ENCODE measurements around the gene MAEA.

MAEA gene

DNA sequence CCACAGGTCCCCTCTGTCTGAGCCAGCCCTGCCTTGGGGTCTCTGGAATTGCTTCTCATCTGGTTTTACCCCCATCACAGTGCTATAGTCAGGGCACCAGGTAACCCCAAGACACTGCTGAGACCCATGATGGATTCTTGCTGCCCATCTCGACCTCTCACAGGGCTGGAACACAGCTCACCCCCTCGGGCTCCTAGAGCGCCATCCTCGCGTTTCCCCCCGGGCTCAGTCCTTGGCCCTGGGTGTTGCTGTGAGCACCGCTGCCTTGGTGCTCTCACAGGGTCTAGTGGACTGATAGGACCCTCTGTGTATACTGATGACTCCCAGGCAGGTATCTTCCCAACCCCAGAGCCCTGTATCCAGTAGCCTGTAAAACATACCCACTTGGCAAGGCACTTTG, 8.8 kb downstream of the MAEA start:
- Histone ChIP-seq H3K36me3 (ENCODE audit: control insufficient read depth, insufficient read depth, low read length) (peaks cover 27% of the 10 kb centered on the region), H3K4me1 (ENCODE audit: control insufficient read depth, insufficient read depth, low read length) (peaks cover 2% of the 10 kb centered on the region), H3K27me3 (ENCODE audit: control insufficient read depth, insufficient read depth, low read length) (no peaks in the 10 kb centered on the region), H3K9ac (ENCODE audit: low read depth, low read length) (no peak overlapping the region), H3K4me3 (ENCODE audit: low read depth, low read length) (no peak overlapping the region), H3K9me3 (ENCODE audit: control insufficient read depth, insufficient read depth, low read length) (no peaks in the 10 kb centered on the region)

DNA sequence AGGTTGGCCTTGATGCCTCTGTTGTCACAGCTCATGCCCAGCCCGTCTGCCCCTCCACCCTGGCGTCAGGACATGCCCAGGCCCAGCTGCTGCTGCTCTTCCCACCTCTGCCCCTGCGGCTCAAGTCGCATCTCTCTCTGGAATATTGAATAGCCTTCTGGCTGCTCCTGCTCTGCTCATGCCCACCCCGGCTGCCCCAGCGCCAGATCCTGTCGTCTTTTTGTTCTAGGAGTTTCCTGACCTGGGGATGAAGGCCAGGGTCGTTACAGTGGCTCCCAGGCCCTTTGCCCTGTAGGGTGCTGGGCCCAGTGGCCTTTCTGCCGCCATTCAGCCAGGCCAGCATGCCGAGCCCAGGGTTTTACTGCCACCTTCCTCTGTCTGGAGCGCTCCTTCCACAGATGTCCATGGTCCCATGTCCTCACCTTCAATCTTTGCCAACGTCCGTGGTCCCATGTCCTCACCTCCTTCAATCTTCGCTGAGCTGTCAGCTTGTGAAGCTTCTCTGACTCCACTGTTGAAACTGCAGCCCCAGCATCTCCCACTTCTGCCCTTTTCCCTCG, 9.7 kb downstream of the MAEA start:
- H3K9ac ChIP-seq (ENCODE audit: low read depth, low read length), result peak overlapping the region; percentile 54
- no peaks in the 10 kb centered on the region for H3K9me3 ChIP-seq (ENCODE audit: control insufficient read depth, insufficient read depth, low read length)
- H3K4me1 ChIP-seq (ENCODE audit: control insufficient read depth, insufficient read depth, low read length), result peaks cover 2% of the 10 kb centered on the region
- H3K36me3 ChIP-seq (ENCODE audit: control insufficient read depth, insufficient read depth, low read length), result peaks cover 27% of the 10 kb centered on the region
- H3K4me3 ChIP-seq (ENCODE audit: low read depth, low read length), result no peak overlapping the region
- H3K27me3 ChIP-seq (ENCODE audit: control insufficient read depth, insufficient read depth, low read length), result no peaks in the 10 kb centered on the region

DNA sequence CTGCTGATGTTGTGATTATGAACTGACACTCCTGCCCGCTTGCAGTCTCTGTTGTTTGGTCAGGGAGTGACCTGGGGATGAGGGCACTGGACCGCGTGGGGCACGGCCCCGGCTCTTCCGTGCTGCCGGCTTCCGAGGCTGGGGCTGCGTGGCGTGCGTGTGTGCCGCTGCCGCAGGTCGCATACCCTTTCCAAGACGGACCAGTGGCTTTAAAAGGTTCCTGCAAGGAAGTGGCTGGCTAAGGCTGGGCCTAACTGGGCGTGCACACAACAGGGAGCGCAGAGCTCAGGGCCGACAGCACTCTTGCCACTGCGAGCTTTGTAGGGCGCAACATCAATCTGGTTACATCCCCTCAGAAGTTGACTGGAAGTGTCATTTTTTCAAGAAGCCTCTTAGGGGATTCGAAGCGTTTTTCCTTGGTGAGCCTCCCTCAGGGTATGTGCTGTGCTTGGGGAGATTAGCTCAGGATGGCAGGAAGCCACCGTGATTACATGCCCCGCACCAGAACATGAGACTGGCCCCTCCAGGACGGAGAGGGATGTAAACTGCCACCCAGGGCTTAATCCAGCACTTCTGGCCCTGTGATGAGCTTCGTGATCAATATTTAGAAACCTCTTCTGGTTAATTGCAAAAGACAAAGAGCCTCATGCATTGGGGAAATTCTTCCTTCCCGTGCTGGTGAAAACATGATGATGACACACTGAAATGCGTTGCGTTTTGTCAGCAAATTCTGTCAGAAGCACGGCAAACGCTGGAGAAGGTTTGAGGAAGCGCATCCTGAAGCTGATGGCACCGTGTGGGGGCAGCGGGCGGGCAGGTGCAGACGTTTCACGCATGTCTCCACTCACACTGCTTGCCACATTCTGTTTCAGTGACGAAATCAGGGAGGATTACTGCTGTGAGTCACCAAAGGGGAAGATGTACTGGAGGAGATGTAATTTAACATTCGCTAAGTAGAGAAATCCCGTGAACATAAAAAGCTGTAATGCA, 11.1 kb downstream of the MAEA start:
- Histone ChIP-seq H3K9ac (ENCODE audit: low read depth, low read length) (no peak overlapping the region), H3K4me3 (ENCODE audit: low read depth, low read length) (no peak overlapping the region), H3K36me3 (ENCODE audit: control insufficient read depth, insufficient read depth, low read length) (peaks cover 27% of the 10 kb centered on the region), H3K4me1 (ENCODE audit: control insufficient read depth, insufficient read depth, low read length) (no peaks in the 10 kb centered on the region), H3K27me3 (ENCODE audit: control insufficient read depth, insufficient read depth, low read length) (no peaks in the 10 kb centered on the region), H3K9me3 (ENCODE audit: control insufficient read depth, insufficient read depth, low read length) (no peaks in the 10 kb centered on the region)

DNA sequence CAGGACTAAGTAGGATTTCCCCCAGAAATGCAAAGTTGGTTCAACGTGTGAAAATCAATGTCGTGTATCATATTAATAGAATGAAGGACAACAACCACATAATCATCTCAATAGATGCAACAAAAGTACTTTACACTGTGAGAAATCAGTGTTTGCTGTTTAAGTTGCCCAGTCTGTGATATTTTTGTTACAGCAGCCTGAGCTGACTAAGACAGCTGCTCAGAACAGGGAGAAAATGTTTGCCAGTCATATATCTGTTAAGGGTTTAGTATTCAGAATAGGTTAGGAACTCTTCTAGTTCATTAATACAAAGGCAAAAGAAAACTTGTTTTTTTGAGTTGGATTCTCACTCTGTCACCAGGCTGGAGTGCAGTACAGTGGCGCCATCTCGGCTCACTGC, 12.5 kb downstream of the MAEA start:
- no peak overlapping the region for H3K4me3 ChIP-seq (ENCODE audit: low read depth, low read length)
- peaks cover 23% of the 10 kb centered on the region for H3K36me3 ChIP-seq (ENCODE audit: control insufficient read depth, insufficient read depth, low read length)
- no peaks in the 10 kb centered on the region for H3K4me1 ChIP-seq (ENCODE audit: control insufficient read depth, insufficient read depth, low read length)
- H3K27me3 ChIP-seq (ENCODE audit: control insufficient read depth, insufficient read depth, low read length), result no peaks in the 10 kb centered on the region
- no peaks in the 10 kb centered on the region for H3K9me3 ChIP-seq (ENCODE audit: control insufficient read depth, insufficient read depth, low read length)
- H3K9ac ChIP-seq (ENCODE audit: low read depth, low read length), result no peak overlapping the region

DNA sequence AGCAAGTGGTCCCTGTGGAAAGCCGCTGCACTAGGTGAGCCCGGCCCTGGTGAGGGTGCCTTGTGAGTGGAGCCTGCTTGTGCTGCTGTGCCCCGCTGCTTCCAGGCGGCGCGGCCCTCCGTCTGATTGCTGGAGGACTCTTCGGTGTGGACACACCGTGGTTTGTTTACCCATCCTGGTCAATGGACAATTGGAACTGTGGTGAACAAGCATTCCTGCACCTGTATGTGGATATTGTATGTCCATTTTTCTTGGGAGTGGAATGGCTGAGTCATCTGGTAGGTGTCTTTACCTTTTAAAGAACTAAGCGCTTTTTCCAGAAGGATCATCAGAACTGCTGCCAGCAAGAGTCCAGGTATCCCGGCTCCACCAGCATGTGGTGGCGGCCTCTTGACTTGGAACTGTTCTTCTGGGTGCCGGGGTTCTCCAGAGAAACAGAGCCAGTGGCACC, 15.6 kb downstream of the MAEA start:
- Histone ChIP-seq H3K36me3 (ENCODE audit: control insufficient read depth, insufficient read depth, low read length) (peaks cover 10% of the 10 kb centered on the region), H3K4me1 (ENCODE audit: control insufficient read depth, insufficient read depth, low read length) (peaks cover 4% of the 10 kb centered on the region), H3K4me3 (ENCODE audit: low read depth, low read length) (no peak overlapping the region), H3K9ac (ENCODE audit: low read depth, low read length) (peak overlapping the region; percentile 12), H3K27me3 (ENCODE audit: control insufficient read depth, insufficient read depth, low read length) (no peaks in the 10 kb centered on the region), H3K9me3 (ENCODE audit: control insufficient read depth, insufficient read depth, low read length) (no peaks in the 10 kb centered on the region)

DNA sequence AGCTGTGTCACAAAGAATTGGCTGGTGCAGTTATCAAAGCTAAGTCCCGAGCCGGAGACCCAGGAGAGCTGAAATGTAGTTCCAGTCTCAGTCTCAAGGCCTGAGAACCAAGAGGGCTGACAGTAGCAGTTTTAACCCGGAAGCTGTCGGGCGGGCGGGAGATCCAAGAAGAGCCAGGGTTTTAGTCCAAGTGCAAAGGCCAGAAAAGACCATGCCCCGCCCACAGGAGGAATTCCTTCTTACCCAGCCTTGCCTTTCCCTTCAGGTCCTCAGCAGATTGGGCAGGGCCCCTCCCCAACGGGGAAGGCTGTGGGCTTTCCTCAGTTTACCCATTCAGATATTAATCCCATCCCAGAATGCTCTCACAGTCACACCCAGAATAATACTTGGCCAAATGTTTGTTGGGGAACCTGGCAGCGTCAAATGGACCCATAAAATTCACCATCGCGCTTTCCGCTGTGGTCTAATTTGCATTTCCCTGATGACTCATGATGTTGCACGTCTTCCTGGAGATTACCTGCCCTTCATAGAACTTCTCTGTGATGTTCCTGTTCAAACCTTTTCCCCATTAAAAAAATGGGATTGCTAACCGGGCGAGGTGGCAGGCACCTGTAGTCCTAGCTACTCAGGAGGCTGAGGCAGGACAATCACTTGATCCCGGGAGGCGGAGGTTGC, 16.2 kb downstream of the MAEA start:
- H3K9me3 ChIP-seq (ENCODE audit: control insufficient read depth, insufficient read depth, low read length), result no peaks in the 10 kb centered on the region

DNA sequence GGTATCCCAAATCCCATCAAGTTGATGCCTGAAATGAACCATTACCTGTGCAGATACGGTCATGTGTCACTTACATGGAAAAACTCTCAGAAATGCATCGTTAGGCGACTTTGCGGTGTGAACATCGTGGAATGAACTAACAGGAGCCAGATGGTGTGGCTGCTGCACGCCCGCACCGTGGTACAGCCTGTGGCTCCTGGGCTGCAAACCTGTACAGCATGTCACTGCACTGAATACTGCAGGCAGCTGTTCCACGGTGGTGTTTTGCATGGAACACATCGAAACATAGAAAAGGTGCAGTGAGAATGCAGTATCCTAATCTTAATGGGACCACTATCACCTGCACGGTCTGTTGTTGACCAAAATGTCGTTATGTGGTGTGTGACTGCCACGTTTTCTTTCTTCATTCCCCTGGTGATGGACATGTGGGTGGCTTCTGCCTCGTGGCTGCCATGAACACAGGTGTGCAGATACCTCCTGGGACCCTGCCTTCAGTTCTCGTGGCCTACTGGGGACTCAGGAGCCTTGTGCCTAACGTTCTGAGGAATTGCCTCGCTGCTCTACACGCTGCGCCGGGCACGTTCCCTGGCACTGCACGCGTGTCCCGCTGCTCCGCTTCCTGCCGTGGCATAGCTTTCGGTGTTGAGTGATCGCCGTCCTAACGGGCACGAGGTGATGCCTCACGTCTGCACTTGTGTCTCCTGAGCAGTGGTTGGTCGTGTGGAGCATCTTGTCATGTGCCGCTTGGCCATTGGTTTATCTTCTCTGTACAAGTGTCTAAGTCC, 18.5 kb downstream of the MAEA start:
- Histone ChIP-seq H3K4me1 (ENCODE audit: control insufficient read depth, insufficient read depth, low read length) (peaks cover 4% of the 10 kb centered on the region), H3K4me3 (ENCODE audit: low read depth, low read length) (no peak overlapping the region), H3K36me3 (ENCODE audit: control insufficient read depth, insufficient read depth, low read length) (peaks cover 12% of the 10 kb centered on the region), H3K9ac (ENCODE audit: low read depth, low read length) (no peak overlapping the region), H3K9me3 (ENCODE audit: control insufficient read depth, insufficient read depth, low read length) (no peaks in the 10 kb centered on the region), H3K27me3 (ENCODE audit: control insufficient read depth, insufficient read depth, low read length) (no peaks in the 10 kb centered on the region)

More for the DNA sequence above, 16.2 kb downstream of the MAEA start:
- Histone ChIP-seq H3K36me3 (ENCODE audit: control insufficient read depth, insufficient read depth, low read length) (peaks cover 5% of the 10 kb centered on the region), H3K4me3 (ENCODE audit: low read depth, low read length) (no peak overlapping the region), H3K9ac (ENCODE audit: low read depth, low read length) (no peak overlapping the region), H3K27me3 (ENCODE audit: control insufficient read depth, insufficient read depth, low read length) (no peaks in the 10 kb centered on the region), H3K4me1 (ENCODE audit: control insufficient read depth, insufficient read depth, low read length) (peaks cover 4% of the 10 kb centered on the region)

DNA sequence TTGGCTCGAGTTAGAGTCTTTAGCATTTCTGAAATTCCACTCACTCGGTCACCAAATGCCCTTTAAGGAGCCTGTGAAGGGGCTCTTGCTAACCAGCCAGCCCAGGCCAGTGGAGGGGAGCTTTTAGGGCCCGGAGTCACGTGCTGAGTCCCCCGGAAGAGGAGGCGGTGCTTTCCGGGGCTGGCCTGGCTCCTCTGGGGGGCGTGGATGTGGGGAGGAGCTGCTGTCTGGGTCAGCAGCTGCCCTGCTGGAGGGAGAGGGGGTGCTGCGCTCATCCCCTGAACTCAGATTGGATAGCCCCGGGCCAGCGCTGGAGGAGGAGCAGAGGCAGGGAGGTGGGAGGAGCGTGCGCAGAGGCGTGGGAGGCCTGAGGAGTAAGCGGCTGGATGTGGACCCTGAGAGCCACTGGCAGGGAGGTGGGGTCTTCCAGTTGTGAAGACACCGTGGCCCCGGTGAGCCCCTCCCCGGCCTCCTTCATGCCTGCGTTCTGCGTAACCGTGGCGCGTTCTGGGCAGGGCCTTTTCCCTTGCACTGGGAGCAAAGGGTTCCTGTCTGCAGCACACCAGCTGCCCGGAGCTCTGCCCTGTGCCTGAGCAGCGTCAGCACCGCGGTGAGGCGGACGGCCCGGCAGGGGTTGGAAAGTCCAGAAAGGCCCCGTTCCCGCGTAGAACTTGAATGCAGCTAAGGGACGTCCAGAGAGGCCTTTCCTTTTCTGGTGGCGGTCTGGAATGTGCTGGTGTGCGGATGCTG, 19.7 kb downstream of the MAEA start:
- H3K4me1 ChIP-seq (ENCODE audit: control insufficient read depth, insufficient read depth, low read length), result peaks cover 4% of the 10 kb centered on the region
- H3K4me3 ChIP-seq (ENCODE audit: low read depth, low read length), result peak overlapping the region; percentile 67
- H3K9me3 ChIP-seq (ENCODE audit: control insufficient read depth, insufficient read depth, low read length), result no peaks in the 10 kb centered on the region
- H3K27me3 ChIP-seq (ENCODE audit: control insufficient read depth, insufficient read depth, low read length), result no peaks in the 10 kb centered on the region
- peaks cover 20% of the 10 kb centered on the region for H3K36me3 ChIP-seq (ENCODE audit: control insufficient read depth, insufficient read depth, low read length)
- H3K9ac ChIP-seq (ENCODE audit: low read depth, low read length), result peak overlapping the region; percentile 87

DNA sequence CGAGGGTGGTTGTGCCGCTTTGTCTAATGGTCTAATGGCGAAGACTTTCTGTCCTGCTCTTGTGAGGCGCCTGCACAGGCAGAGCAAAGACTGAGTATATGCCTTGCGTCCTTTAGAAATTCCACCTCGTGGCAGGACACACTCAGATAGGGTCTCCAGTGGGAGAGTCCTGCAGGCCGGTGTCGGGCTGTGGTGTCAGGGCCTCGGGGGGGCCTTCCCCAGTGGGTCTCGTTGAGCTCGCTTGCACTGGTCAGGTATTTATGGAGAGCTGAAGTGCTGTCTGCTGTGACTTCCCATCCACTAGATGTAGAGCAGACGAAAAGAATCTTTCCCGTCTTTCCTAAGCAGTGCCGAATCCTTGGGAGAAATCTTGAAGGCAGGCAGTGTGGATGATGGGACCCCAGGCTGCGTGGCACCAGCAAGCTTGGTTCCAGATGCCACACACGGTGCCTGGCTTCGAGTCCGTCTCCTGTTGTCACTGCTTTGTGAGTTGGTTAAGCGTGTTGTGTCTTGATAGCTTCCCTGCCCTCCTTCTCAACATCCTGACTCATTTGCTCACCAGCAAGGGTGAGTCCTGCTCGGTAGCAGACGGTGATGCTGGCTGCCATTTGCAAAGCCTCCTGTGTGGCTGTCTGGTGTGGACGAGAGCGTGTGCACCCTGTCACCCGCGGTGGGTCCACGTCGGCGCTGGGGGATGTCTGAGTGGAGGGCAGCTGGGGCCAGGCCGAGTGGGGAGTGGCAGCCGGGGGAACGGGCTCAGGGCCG, 20.5 kb downstream of the MAEA start:
- peaks cover 25% of the 10 kb centered on the region for H3K36me3 ChIP-seq (ENCODE audit: control insufficient read depth, insufficient read depth, low read length)
- no peaks in the 10 kb centered on the region for H3K27me3 ChIP-seq (ENCODE audit: control insufficient read depth, insufficient read depth, low read length)
- H3K9me3 ChIP-seq (ENCODE audit: control insufficient read depth, insufficient read depth, low read length), result no peaks in the 10 kb centered on the region
- H3K4me3 ChIP-seq (ENCODE audit: low read depth, low read length), result peak overlapping the region; percentile 67
- H3K4me1 ChIP-seq (ENCODE audit: control insufficient read depth, insufficient read depth, low read length), result peaks cover 4% of the 10 kb centered on the region
- peak overlapping the region; percentile 87 for H3K9ac ChIP-seq (ENCODE audit: low read depth, low read length)

DNA sequence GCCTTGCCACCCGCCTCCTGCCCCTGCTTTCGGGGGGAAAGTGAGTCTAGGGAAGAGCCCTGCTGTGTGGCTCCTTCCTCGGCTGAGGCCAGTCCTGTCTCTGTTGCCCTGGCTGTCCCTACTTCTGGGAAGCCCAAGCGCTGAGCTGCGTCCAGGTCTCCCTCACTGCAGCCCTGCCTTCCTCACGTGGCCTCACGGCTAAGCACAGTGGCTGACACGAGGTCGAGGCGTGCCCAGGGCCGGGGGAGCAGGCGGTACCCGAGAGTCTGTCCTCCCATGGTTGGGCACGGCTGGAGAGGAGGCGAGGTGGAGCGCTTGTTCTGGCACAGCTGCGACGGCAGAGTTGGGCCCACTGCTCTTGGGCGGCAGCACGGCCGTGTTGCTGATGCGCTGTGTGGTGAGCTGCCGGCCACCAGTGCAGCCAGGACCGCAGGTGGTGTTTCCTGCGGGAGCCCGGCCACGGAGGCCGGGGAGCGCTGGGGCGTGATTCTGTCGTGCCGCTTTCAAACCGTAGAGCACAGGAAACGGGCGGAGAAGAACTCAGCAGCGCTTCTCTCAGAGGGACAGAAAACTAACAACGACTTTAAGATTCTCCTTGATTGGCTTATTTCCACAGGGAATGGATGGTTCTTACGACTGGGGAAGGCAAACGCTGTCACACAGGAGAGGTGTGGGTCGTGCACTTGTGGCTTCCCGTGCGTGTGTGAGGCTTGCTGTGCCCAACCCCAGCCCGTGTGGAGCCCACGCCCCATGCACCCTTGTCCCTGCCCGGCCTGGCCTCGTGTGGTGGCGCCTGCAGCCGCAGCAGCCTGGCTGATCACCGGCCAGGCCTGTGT, 21.3 kb downstream of the MAEA start:
- Histone ChIP-seq H3K36me3 (ENCODE audit: control insufficient read depth, insufficient read depth, low read length) (peaks cover 31% of the 10 kb centered on the region), H3K27me3 (ENCODE audit: control insufficient read depth, insufficient read depth, low read length) (no peaks in the 10 kb centered on the region), H3K4me3 (ENCODE audit: low read depth, low read length) (no peak overlapping the region), H3K4me1 (ENCODE audit: control insufficient read depth, insufficient read depth, low read length) (peaks cover 4% of the 10 kb centered on the region), H3K9me3 (ENCODE audit: control insufficient read depth, insufficient read depth, low read length) (no peaks in the 10 kb centered on the region), H3K9ac (ENCODE audit: low read depth, low read length) (no peak overlapping the region)
